ENCODE results near the gene NFATC1.

NFATC1 gene

GRCh38 chr18:79571211-79572092 is 175.7 kb downstream of the NFATC1 start:
- no peak overlapping the region for H3K9ac ChIP-seq (ENCODE audit: low read depth, low read length)
- H3K9me3 ChIP-seq (ENCODE audit: control insufficient read depth, insufficient read depth, low read length), result peaks cover 11% of the 10 kb centered on the region; the same call in 1 of the 2 replicates
- H3K27me3 ChIP-seq (ENCODE audit: control insufficient read depth, insufficient read depth, low read length), result no peaks in the 10 kb centered on the region; the same call in 1 of the 2 replicates

GRCh38 chr18:79572093-79572780 is 176.5 kb downstream of the NFATC1 start:
- Histone ChIP-seq H3K27me3 (ENCODE audit: control insufficient read depth, insufficient read depth, low read length) (no peaks in the 10 kb centered on the region; the same call in 1 of the 2 replicates), H3K36me3 (ENCODE audit: control insufficient read depth, insufficient read depth, low read length) (no peaks in the 10 kb centered on the region), H3K4me1 (ENCODE audit: control insufficient read depth, insufficient read depth, low read length) (peaks cover 15% of the 10 kb centered on the region), H3K27ac (ENCODE audit: low read depth, low read length) (no peak overlapping the region), H3K4me3 (ENCODE audit: low read depth, low read length) (no peak overlapping the region), H3K9ac (ENCODE audit: low read depth, low read length) (no peak overlapping the region), H3K9me3 (ENCODE audit: control insufficient read depth, insufficient read depth, low read length) (peaks cover 11% of the 10 kb centered on the region; the same call in 1 of the 2 replicates)

More at GRCh38 chr18:79571211-79572092, 175.7 kb downstream of the NFATC1 start:
- Histone ChIP-seq H3K27ac (ENCODE audit: low read depth, low read length) (no peak overlapping the region), H3K36me3 (ENCODE audit: control insufficient read depth, insufficient read depth, low read length) (no peaks in the 10 kb centered on the region), H3K4me3 (ENCODE audit: low read depth, low read length) (no peak overlapping the region), H3K4me1 (ENCODE audit: control insufficient read depth, insufficient read depth, low read length) (peaks cover 18% of the 10 kb centered on the region)

GRCh38 chr18:79572848-79573451 is 177.2 kb downstream of the NFATC1 start:
- Histone ChIP-seq H3K9ac (ENCODE audit: low read depth, low read length) (no peak overlapping the region), H3K4me1 (ENCODE audit: control insufficient read depth, insufficient read depth, low read length) (peaks cover 8% of the 10 kb centered on the region), H3K27me3 (ENCODE audit: control insufficient read depth, insufficient read depth, low read length) (no peaks in the 10 kb centered on the region; the same call in 1 of the 2 replicates), H3K4me3 (ENCODE audit: low read depth, low read length) (no peak overlapping the region), H3K9me3 (ENCODE audit: control insufficient read depth, insufficient read depth, low read length) (peaks cover 11% of the 10 kb centered on the region; the same call in 1 of the 2 replicates), H3K27ac (ENCODE audit: low read depth, low read length) (no peak overlapping the region), H3K36me3 (ENCODE audit: control insufficient read depth, insufficient read depth, low read length) (no peaks in the 10 kb centered on the region)

GRCh38 chr18:79573921-79574491 is 178.3 kb downstream of the NFATC1 start:
- H3K9ac ChIP-seq (ENCODE audit: low read depth, low read length), result no peak overlapping the region
- peaks cover 11% of the 10 kb centered on the region; the same call in 1 of the 2 replicates for H3K9me3 ChIP-seq (ENCODE audit: control insufficient read depth, insufficient read depth, low read length)
- H3K4me3 ChIP-seq (ENCODE audit: low read depth, low read length), result no peak overlapping the region
- H3K36me3 ChIP-seq (ENCODE audit: control insufficient read depth, insufficient read depth, low read length), result no peaks in the 10 kb centered on the region
- H3K4me1 ChIP-seq (ENCODE audit: control insufficient read depth, insufficient read depth, low read length), result peaks cover 4% of the 10 kb centered on the region; the same call in 1 of the 2 replicates
- H3K27ac ChIP-seq (ENCODE audit: low read depth, low read length), result no peak overlapping the region
- no peaks in the 10 kb centered on the region for H3K27me3 ChIP-seq (ENCODE audit: control insufficient read depth, insufficient read depth, low read length)

DNA sequence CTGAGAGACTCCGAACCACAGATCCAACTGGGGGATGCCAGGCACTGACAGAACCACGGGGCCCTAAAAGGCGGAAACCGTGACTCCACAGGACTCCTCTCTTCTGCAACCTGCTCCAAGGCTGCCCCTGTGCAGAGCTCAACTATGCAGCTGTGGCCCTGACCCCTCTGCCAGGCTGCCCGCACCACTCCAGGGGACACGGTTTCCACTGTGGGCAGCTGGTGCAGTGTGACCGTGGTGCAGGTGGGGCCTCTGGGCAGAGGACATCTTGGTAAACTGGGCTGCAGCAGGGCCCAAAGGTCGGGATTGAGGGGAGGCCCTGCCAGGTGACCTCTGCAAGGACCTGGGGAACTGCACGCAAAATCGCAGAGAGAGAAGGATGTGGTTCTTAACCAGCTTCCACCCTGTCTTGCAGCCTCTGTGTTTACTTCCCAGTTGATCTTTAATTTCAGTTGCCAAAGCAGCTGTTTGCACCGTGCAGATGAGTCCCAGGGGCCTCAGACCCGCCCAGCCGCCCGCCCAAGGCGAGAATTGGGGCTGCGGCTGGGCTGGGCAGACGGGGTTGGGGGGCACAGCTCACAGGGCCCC is 179.3 kb downstream of the NFATC1 start:
- H3K9me3 ChIP-seq (ENCODE audit: control insufficient read depth, insufficient read depth, low read length), result peaks cover 11% of the 10 kb centered on the region; the same call in 1 of the 2 replicates
- no peaks in the 10 kb centered on the region for H3K27me3 ChIP-seq (ENCODE audit: control insufficient read depth, insufficient read depth, low read length)
- H3K27ac ChIP-seq (ENCODE audit: low read depth, low read length), result no peak overlapping the region
- no peaks in the 10 kb centered on the region for H3K36me3 ChIP-seq (ENCODE audit: control insufficient read depth, insufficient read depth, low read length)
- H3K4me1 ChIP-seq (ENCODE audit: control insufficient read depth, insufficient read depth, low read length), result peaks cover 4% of the 10 kb centered on the region; the same call in 1 of the 2 replicates
- no peak overlapping the region for H3K4me3 ChIP-seq (ENCODE audit: low read depth, low read length)
- H3K9ac ChIP-seq (ENCODE audit: low read depth, low read length), result no peak overlapping the region

DNA sequence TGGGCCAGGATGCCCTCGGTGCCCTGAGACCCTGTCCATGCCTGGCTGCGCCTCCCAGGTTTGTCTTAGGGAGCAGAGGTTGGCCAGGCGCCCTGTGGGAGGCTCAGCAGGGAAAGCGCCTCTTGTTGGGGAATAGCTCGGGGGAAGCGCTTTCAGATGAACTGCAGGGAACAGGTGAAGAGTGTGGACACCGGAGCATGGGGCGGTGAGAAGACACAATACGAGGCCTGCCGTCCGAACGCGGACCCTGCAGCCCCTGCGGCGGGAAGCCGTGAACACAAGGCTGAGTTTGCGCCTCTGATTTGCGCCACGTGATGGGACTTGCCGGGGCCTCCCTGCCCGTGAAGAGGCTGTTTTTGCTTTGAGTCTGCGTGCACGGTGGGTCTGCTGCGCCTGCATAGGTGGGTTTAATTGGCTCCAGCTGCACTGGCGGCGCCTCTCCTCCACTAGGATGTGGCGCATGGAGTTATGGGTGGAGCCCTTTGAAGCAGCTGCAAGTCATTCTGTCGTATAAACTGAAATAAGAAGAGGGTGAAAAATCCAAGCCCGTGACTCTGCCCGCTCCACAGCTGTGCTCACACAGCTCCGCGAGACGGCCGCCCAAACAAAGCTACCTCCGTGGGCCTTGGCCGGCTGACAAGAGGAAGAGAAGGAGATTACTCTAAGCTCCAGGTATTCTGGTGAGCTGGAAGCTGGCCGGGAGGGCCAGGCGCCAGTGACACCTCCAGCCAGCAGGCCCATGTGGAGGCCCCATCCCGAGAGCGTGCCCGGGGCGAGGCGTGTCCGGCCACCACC is 180.4 kb downstream of the NFATC1 start:
- peaks cover 11% of the 10 kb centered on the region; the same call in 1 of the 2 replicates for H3K9me3 ChIP-seq (ENCODE audit: control insufficient read depth, insufficient read depth, low read length)
- no peaks in the 10 kb centered on the region for H3K4me1 ChIP-seq (ENCODE audit: control insufficient read depth, insufficient read depth, low read length)
- no peaks in the 10 kb centered on the region for H3K27me3 ChIP-seq (ENCODE audit: control insufficient read depth, insufficient read depth, low read length)
- no peak overlapping the region for H3K27ac ChIP-seq (ENCODE audit: low read depth, low read length)
- no peaks in the 10 kb centered on the region for H3K36me3 ChIP-seq (ENCODE audit: control insufficient read depth, insufficient read depth, low read length)
- no peak overlapping the region for H3K9ac ChIP-seq (ENCODE audit: low read depth, low read length)
- no peak overlapping the region for H3K4me3 ChIP-seq (ENCODE audit: low read depth, low read length)

DNA sequence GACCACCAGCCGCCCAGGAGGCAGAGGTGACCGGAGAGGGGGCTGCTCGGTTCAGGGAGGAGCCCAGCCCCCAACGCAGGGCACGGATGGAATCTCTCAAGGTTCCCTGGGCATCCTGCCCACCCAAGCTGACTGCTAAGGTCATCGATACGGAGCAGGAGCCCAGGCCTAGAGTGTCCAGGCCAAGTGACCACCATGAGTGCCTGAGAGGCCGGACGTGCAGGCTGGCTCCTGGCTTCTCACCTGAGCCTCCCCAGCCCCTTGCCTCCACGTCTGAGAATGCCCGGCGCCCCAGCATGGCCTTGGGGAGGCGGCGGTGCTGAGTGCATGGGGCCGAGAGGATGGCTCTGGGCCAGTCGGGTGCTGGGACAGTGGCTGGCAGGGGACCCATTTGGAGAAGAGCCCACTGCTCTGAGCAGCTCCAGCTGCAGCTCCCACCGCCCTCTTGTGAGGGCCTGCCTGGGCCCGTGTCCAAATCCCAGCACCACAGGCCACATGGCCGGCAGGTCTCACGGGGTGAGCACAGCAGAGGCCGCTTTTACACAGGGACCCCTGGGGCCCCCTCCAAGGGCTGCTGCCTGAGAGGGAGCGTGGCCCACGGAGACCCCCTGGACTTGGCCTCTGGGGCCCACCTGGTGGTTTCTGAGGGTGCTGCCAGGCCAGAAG is 181.1 kb downstream of the NFATC1 start:
- peaks cover 11% of the 10 kb centered on the region; the same call in 1 of the 2 replicates for H3K9me3 ChIP-seq (ENCODE audit: control insufficient read depth, insufficient read depth, low read length)
- H3K4me3 ChIP-seq (ENCODE audit: low read depth, low read length), result no peak overlapping the region
- H3K36me3 ChIP-seq (ENCODE audit: control insufficient read depth, insufficient read depth, low read length), result no peaks in the 10 kb centered on the region
- no peaks in the 10 kb centered on the region for H3K27me3 ChIP-seq (ENCODE audit: control insufficient read depth, insufficient read depth, low read length)
- no peak overlapping the region for H3K9ac ChIP-seq (ENCODE audit: low read depth, low read length)
- no peaks in the 10 kb centered on the region for H3K4me1 ChIP-seq (ENCODE audit: control insufficient read depth, insufficient read depth, low read length)
- H3K27ac ChIP-seq (ENCODE audit: low read depth, low read length), result no peak overlapping the region

GRCh38 chr18:79577451-79578395 is 182.0 kb downstream of the NFATC1 start:
- H3K4me1 ChIP-seq (ENCODE audit: control insufficient read depth, insufficient read depth, low read length), result no peaks in the 10 kb centered on the region
- no peak overlapping the region for H3K4me3 ChIP-seq (ENCODE audit: low read depth, low read length)
- H3K27ac ChIP-seq (ENCODE audit: low read depth, low read length), result no peak overlapping the region
- H3K27me3 ChIP-seq (ENCODE audit: control insufficient read depth, insufficient read depth, low read length), result no peaks in the 10 kb centered on the region
- H3K36me3 ChIP-seq (ENCODE audit: control insufficient read depth, insufficient read depth, low read length), result no peaks in the 10 kb centered on the region
- H3K9ac ChIP-seq (ENCODE audit: low read depth, low read length), result no peak overlapping the region
- H3K9me3 ChIP-seq (ENCODE audit: control insufficient read depth, insufficient read depth, low read length), result peaks cover 9% of the 10 kb centered on the region

All from HUES48 (cell line).